ENCODE data around the gene PDCL2. TPM values are rescaled to one million over a fixed set of nuclear protein-coding genes. Genes with fewer than 3 reads are reported as not detected.

The PDCL2 gene
- total and polyA plus RNA-seq, 10 of the 15 experiments (the other 5 are each of a cell fraction or from before 2014, with no cell fraction given) = not detected

DNA sequence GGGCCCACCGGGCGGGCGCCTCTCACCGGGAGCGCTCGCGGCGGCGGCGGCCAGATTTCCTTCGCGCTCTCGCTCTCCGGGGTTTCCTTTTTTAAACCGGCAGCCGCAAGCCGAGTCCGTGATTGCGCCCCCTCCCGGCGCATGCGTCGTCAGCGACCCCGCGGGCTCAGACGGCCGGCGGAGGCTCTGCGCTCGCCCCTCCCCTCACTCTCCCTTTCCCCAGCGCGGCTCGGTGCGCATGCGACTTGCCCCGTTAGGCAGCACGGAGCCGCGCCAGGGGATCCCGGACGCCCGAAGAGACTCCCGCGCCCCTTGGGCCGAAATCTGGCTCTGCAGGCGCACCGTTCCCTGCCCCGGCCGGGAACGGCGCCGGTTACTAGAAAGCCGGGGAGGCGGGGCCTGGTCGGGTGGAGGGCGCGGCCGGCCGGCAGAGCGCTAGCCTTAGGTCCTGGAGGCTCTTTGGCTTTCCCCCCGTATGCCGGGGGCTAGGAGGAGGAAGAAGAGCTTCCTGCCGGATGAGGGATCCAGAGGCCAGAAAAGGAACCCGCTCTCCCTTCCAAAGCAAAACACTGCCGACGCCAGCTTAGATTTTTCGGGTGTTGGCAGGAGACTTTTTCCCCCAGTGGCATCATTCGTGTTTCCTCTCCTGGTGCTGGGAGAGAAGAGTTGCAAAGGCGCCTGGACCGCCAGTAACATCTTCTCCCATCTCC, 45.1 kb downstream of the PDCL2 start, which contains the start of gene CLOCK (continued):
- TF ChIP-seq BACH1 (IDR thresholded peaks at IDR 0.05; ENCODE audit: borderline replicate concordance) (peak; percentile 36; the same call in 1 of the 2 replicates), NFYB (IDR thresholded peaks at IDR 0.05; ENCODE audit: insufficient read depth, low read depth, low read length) (no peak), TAF1 (IDR thresholded peaks at IDR 0.05; ENCODE audit: borderline replicate concordance, low read depth, low read length) (0 out of 2 replicates have a peak, but pooled peaks have one; percentile 33), EED (IDR thresholded peaks at IDR 0.05; ENCODE audit: low read depth) (peak; percentile 77), SMAD5 (IDR thresholded peaks at IDR 0.05; ENCODE audit: low read depth) (0 out of 2 replicates have a peak, but pooled peaks have one; percentile 62), ATF7 (IDR thresholded peaks at IDR 0.05; ENCODE audit: low read depth) (no peak), ESRRA (IDR thresholded peaks at IDR 0.05; ENCODE audit: low read length) (no peak), DPF2 (IDR thresholded peaks at IDR 0.05) (peak; percentile 55), YBX1 (IDR thresholded peaks at IDR 0.05) (no peak)
- TF ChIP-seq, protein P1, sequence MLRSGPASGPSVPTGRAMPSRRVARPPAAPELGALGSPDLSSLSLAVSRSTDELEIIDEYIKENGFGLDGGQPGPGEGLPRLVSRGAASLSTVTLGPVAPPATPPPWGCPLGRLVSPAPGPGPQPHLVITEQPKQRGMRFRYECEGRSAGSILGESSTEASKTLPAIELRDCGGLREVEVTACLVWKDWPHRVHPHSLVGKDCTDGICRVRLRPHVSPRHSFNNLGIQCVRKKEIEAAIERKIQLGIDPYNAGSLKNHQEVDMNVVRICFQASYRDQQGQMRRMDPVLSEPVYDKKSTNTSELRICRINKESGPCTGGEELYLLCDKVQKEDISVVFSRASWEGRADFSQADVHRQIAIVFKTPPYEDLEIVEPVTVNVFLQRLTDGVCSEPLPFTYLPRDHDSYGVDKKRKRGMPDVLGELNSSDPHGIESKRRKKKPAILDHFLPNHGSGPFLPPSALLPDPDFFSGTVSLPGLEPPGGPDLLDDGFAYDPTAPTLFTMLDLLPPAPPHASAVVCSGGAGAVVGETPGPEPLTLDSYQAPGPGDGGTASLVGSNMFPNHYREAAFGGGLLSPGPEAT (IDR thresholded peaks at IDR 0.05; ENCODE audit: low read depth) = peak; percentile 33; the same call in 1 of the 2 replicates

DNA sequence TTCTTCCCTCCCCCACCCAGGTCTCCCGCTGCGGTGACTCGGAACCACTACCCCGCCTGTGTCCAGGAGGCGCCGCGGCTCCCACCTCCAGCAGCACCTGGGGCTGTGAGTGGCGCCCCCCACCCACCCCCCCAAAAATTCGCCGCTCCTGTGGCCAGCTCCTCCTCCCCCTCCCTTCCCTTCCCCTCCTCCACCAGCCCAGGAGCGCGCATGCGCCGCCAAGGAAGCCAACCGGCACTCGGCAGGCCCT, 45.6 kb downstream of the PDCL2 start:
- H3K27ac ChIP-seq (ENCODE audit: control insufficient read depth, insufficient read depth) = peak overlapping the region; percentile 88
- POLR2A ChIA-PET = interaction anchor here (0.6 to 2.5 kb wide), 7 partner anchors 12 to 1432 kb away, joined by 3 to 10 read pairs (median 5); partner anchors contain the start of genes PAICS, POLR2B and PPAT
- ATAC-seq (peak; percentile 73), FAIRE-seq (no peak), DNase-seq (ENCODE audit: low read depth, low spot score) (no peak)
- H3K4me3 ChIP-seq = peak overlapping the region; percentile 80
- intact Hi-C loops (cut with micrococcal nuclease; ENCODE audit: unreplicated experiment) (loop anchor here (1.0 to 10.0 kb wide), 4 partner anchors 99 to 888 kb away; partner anchors contain the start of genes PAICS and PPAT), in situ Hi-C loops (cut with MboI) (loop anchor here (5.0 kb wide), 1 partner anchor 149 kb away; the partner anchor contains the start of gene TMEM165)
- H3K4me1 ChIP-seq (ENCODE audit: control insufficient read depth, insufficient read depth, low read length) = no peaks in the 10 kb centered on the region
- SMC1A ChIA-PET (ENCODE audit: uncharacterized antibody, unreplicated experiment) = interaction anchor here (0.9 to 1.7 kb wide), 4 partner anchors 18 to 151 kb away, joined by 4 to 5 read pairs (median 4); partner anchors contain the start of gene TMEM165
- RAD21 ChIA-PET (ENCODE audit: unreplicated experiment) = interaction anchor here (0.6 to 3.2 kb wide), 7 partner anchors 17 to 401 kb away, joined by 3 to 22 read pairs (median 4); partner anchors contain the start of gene TMEM165
- H3K9ac ChIP-seq (ENCODE audit: control insufficient read depth, insufficient read depth, low read length) = peak overlapping the region; percentile 87
- peak overlapping the region; percentile 80 for H2AFZ ChIP-seq (ENCODE audit: control insufficient read depth, low read depth, low read length)
- CTCF ChIA-PET = interaction anchor here (0.7 to 2.6 kb wide), 5 partner anchors 23 to 321 kb away, joined by 3 to 10 read pairs (median 4); partner anchors contain the start of gene SRD5A3
- no TSS peak for BruUV-seq (replicated peaks)
- H3K79me2 ChIP-seq (ENCODE audit: control insufficient read depth, insufficient read depth, low read length) = peaks cover 33% of the 10 kb centered on the region
- H3K27me3 ChIP-seq (replicated peaks in 1 of 2; ENCODE audit: control insufficient read depth in 2 of 2, insufficient read depth in 2 of 2, low read length in 1 of 2) = no peaks in the 10 kb centered on the region
- no peaks in the 10 kb centered on the region for H3K36me3 ChIP-seq (ENCODE audit: control insufficient read depth in 2 of 2, insufficient read depth in 2 of 2, low read length in 1 of 2)
- no CpG with 5 or more reads among the region's 16 CpGs for WGBS (ENCODE audit: insufficient coverage, insufficient replicate concordance, low lambda C conversion rate, missing lambda C conversion rate)
- no peaks in the 10 kb centered on the region for H4K20me1 ChIP-seq (ENCODE audit: control insufficient read depth, insufficient read depth)
- H3K9me3 ChIP-seq (replicated peaks; ENCODE audit: control insufficient read depth, insufficient read depth, low read length) = no peaks in the 10 kb centered on the region
- no peak overlapping the region for H3K4me2 ChIP-seq (ENCODE audit: control insufficient read depth, insufficient read depth)
- no peak for TF ChIP-seq SRF (IDR thresholded peaks at IDR 0.05; ENCODE audit: low read depth in 2 of 2, low read length in 2 of 2)
- TF ChIP-seq TCF12 (IDR thresholded peaks at IDR 0.05; ENCODE audit: low read depth, low read length) = 0 out of 2 replicates have a peak, but pooled peaks have one; percentile 4
- 0 out of 2 replicates have a peak, but pooled peaks have one; percentile 42 for TF ChIP-seq CHD2 (IDR thresholded peaks at IDR 0.05; ENCODE audit: borderline replicate concordance, low read depth, low read length)
- 0 out of 3 replicates have a peak, but pooled peaks of 1 of the 2 experiments have one; percentile 1 for TF ChIP-seq EGR1 (IDR thresholded peaks at IDR 0.05; ENCODE audit: borderline replicate concordance in 1 of 2, low read depth in 2 of 2, low read length in 2 of 2)
- TF ChIP-seq RAD21 (IDR thresholded peaks at IDR 0.05; ENCODE audit: insufficient read depth, low read depth, low read length) = no peak
- TF ChIP-seq JUNB (IDR thresholded peaks at IDR 0.05) = no peak
